ENCODE data around the gene KIAA0753. TPM values are rescaled to one million over a fixed set of nuclear protein-coding genes. Genes with fewer than 3 reads are reported as not detected.

The KIAA0753 gene
- total RNA-seq, 1 donor from 2014 or later = 24.0 TPM

DNA sequence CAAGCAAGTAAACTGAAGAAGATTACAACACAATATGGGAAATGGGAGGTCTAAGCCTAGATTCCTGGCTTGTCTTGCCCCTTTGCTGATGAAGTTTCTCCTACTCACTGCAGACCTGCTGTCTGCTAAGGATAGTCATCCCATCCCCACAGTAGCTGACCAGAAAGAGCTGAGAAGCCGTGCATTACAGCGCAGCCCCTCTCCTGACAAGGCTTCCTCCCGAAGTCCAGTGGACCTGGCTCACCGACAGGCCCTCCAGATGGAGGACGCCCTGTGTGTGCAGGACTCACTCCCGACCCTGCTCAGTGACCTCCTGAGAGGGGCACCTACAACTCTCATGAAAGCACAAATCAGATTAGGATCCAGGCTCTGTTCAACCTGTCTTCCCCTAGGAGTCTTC is 35.4 kb downstream of the KIAA0753 start:
- H3K27ac Mint-ChIP-seq (ENCODE audit: unreplicated experiment) = no peak overlapping the region
- no peak for DNase-seq (ENCODE audit: extremely low spot score, unreplicated experiment)
- TF ChIP-seq, protein P1, sequence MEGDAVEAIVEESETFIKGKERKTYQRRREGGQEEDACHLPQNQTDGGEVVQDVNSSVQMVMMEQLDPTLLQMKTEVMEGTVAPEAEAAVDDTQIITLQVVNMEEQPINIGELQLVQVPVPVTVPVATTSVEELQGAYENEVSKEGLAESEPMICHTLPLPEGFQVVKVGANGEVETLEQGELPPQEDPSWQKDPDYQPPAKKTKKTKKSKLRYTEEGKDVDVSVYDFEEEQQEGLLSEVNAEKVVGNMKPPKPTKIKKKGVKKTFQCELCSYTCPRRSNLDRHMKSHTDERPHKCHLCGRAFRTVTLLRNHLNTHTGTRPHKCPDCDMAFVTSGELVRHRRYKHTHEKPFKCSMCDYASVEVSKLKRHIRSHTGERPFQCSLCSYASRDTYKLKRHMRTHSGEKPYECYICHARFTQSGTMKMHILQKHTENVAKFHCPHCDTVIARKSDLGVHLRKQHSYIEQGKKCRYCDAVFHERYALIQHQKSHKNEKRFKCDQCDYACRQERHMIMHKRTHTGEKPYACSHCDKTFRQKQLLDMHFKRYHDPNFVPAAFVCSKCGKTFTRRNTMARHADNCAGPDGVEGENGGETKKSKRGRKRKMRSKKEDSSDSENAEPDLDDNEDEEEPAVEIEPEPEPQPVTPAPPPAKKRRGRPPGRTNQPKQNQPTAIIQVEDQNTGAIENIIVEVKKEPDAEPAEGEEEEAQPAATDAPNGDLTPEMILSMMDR (IDR thresholded peaks at IDR 0.05) = no peak
- no peaks in the 10 kb centered on the region for H3K9me3 Mint-ChIP-seq (ENCODE audit: unreplicated experiment)
- no peaks in the 10 kb centered on the region for H3K27me3 Mint-ChIP-seq (ENCODE audit: unreplicated experiment)
- H3K36me3 Mint-ChIP-seq (ENCODE audit: unreplicated experiment) = peaks cover 43% of the 10 kb centered on the region
- H3K4me3 Mint-ChIP-seq (ENCODE audit: unreplicated experiment) = no peak overlapping the region
- peaks cover 16% of the 10 kb centered on the region for H3K4me1 Mint-ChIP-seq (ENCODE audit: unreplicated experiment)

DNA sequence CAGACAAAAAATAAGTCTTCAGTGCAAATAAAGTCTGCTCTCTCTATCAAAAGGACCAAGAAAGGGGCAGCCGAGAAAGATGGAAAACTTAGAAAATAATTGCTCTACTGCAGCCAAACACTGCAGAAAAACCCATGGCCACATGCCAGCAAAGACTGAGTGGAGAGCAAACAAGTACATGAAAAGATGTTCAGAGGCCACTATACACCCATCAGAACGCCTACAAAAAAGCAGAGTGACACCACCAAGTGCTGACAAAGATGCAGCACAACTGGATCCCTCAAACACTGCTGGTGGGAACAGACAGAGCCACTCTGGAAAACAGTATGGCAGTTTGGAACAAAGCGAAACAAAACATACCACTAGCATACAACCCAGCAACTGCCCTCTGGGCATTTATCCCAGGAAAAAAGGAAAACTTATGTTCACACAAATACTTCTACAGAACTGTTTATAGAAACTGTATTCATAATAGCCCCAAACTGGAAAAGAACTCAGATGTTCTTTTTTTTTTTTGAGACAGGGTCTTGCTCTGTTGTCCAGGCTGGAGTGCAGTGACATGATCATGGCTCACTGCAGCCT is 36.7 kb downstream of the KIAA0753 start:
- Mint-ChIP-seq H3K4me3 (ENCODE audit: unreplicated experiment) (no peak overlapping the region), H3K36me3 (ENCODE audit: unreplicated experiment) (peaks cover 36% of the 10 kb centered on the region), H3K9me3 (ENCODE audit: unreplicated experiment) (no peaks in the 10 kb centered on the region), H3K27ac (ENCODE audit: unreplicated experiment) (peak overlapping the region; percentile 3), H3K4me1 (ENCODE audit: unreplicated experiment) (peaks cover 16% of the 10 kb centered on the region), H3K27me3 (ENCODE audit: unreplicated experiment) (no peaks in the 10 kb centered on the region)
- DNase-seq (ENCODE audit: extremely low spot score, unreplicated experiment) = no peak
- TF ChIP-seq, protein P1 (IDR thresholded peaks at IDR 0.05) = no peak

DNA sequence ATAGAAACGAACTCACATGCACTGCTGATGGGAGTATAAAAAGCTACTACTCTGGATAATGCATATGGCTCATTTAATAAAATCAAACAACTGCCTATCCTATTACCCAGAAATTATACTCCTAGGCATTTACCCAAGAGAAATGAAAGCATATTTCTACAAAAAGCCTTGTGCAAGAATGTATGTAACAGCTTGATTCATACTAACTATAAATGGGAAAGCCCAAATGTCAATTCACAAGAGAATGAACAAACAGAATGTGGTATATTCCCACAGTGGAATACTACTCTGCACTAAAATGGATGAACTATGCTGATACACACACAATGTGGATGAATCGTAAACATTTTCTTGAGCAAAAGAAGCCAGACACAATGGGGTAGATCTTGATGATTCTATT is 38.4 kb downstream of the KIAA0753 start:
- no peak for DNase-seq (ENCODE audit: extremely low spot score, unreplicated experiment)
- Mint-ChIP-seq H3K27me3 (ENCODE audit: unreplicated experiment) (no peaks in the 10 kb centered on the region), H3K4me3 (ENCODE audit: unreplicated experiment) (no peak overlapping the region), H3K4me1 (ENCODE audit: unreplicated experiment) (peaks cover 21% of the 10 kb centered on the region), H3K36me3 (ENCODE audit: unreplicated experiment) (peaks cover 40% of the 10 kb centered on the region), H3K9me3 (ENCODE audit: unreplicated experiment) (no peaks in the 10 kb centered on the region), H3K27ac (ENCODE audit: unreplicated experiment) (no peak overlapping the region)
- TF ChIP-seq, protein P1 (IDR thresholded peaks at IDR 0.05) = no peak

DNA sequence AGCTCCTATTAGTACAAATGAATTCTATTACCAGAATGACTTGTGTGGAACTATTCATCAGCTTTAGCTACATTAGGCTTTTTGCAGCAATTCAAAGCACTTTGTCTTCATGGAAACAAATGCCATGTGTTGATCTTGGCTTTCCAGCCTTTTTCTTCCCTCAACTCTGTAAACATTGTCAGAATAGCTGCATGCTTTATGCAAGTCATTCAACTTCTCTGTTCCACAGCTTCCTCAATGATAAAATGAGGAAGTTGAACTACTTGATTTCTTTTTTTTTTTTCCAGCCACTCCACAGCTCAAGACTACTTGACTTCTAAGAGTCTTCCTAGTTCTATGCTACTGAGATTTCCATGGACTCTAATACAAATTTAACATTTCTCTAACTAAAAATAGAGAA is 41.1 kb downstream of the KIAA0753 start:
- Mint-ChIP-seq H3K4me3 (ENCODE audit: unreplicated experiment) (no peak overlapping the region), H3K4me1 (ENCODE audit: unreplicated experiment) (peaks cover 19% of the 10 kb centered on the region), H3K36me3 (ENCODE audit: unreplicated experiment) (peaks cover 43% of the 10 kb centered on the region), H3K9me3 (ENCODE audit: unreplicated experiment) (no peaks in the 10 kb centered on the region), H3K27ac (ENCODE audit: unreplicated experiment) (no peak overlapping the region), H3K27me3 (ENCODE audit: unreplicated experiment) (no peaks in the 10 kb centered on the region)
- DNase-seq (ENCODE audit: extremely low spot score, unreplicated experiment) = no peak
- TF ChIP-seq, protein P1 (IDR thresholded peaks at IDR 0.05) = no peak

DNA sequence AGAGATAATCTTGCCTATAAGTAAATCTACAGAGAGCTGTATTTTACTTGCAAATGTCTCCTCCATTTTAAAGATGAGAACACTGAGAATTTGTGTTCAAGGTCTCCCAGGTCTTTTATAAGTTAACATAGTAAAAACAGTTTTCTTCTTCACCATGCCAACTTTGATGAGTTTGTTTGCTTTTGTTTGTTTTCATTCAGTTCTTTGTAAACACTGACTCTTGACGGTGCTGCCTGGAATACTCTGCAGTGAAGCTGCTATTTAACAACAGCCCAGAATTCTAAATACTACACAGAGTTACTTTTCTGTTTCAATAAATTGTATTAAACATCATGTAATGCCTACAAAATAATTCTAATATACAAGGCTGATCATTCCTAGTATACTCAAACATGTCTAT is 42.8 kb downstream of the KIAA0753 start:
- TF ChIP-seq, protein P1 (IDR thresholded peaks at IDR 0.05) = no peak
- no peak overlapping the region for H3K27ac Mint-ChIP-seq (ENCODE audit: unreplicated experiment)
- no peaks in the 10 kb centered on the region for H3K27me3 Mint-ChIP-seq (ENCODE audit: unreplicated experiment)
- H3K4me1 Mint-ChIP-seq (ENCODE audit: unreplicated experiment) = peaks cover 4% of the 10 kb centered on the region
- peaks cover 47% of the 10 kb centered on the region for H3K36me3 Mint-ChIP-seq (ENCODE audit: unreplicated experiment)
- H3K4me3 Mint-ChIP-seq (ENCODE audit: unreplicated experiment) = no peak overlapping the region
- H3K9me3 Mint-ChIP-seq (ENCODE audit: unreplicated experiment) = no peaks in the 10 kb centered on the region
- no peak for DNase-seq (ENCODE audit: extremely low spot score, unreplicated experiment)
